Measurements from ENCODE around the gene ATG2A.

The ATG2A gene

DNA sequence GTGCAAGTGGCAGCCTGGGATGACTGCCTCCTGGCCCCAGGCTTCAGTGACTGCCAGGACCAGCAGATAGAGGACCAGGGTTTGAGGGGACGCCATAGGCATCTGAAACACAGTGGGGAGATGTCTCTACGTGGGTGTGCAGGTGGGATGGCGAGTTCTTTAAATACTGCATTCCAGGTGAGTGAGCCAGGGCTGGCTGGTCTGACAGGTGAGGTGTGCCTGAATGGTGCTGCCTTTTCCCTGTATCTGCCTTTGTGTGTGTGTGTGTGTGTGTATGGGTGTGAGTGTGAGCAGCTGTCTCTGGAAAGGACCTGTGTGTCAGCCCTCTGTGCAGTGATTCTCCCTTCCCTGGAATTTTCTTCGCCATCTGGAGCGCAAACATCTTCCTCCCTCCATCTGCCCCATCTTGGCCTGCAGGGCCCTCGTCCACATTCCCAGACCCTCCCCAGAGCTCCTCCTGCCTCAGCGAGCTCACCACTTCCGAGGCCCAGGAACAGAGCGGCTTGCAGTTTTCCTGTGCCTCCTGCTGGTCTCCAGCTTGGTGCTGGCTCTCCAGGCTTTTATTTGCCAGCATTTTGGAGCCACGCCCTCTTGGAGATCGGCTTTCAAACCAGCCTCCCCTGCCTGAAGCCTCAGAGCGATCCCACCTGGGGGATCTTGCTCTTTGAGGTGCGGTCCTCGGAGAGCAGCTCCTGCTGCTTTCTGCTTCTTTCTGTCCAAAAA lies 18.5 kb upstream of the ATG2A start, which contains the start of gene GPHA2:
GPHA2 (minus strand) TSS at position 535 of the 723 bp plus-strand sequence; CDS start at position 102, 433 bp downstream.
- no peak within 1 kb of the TSS for H2AFZ ChIP-seq (ENCODE audit: low read depth)
- no peak within 1 kb of the TSS for H3K4me3 ChIP-seq (IDR thresholded peaks at IDR 0.05; ENCODE audit: insufficient read depth, low read depth, low read length)

DNA sequence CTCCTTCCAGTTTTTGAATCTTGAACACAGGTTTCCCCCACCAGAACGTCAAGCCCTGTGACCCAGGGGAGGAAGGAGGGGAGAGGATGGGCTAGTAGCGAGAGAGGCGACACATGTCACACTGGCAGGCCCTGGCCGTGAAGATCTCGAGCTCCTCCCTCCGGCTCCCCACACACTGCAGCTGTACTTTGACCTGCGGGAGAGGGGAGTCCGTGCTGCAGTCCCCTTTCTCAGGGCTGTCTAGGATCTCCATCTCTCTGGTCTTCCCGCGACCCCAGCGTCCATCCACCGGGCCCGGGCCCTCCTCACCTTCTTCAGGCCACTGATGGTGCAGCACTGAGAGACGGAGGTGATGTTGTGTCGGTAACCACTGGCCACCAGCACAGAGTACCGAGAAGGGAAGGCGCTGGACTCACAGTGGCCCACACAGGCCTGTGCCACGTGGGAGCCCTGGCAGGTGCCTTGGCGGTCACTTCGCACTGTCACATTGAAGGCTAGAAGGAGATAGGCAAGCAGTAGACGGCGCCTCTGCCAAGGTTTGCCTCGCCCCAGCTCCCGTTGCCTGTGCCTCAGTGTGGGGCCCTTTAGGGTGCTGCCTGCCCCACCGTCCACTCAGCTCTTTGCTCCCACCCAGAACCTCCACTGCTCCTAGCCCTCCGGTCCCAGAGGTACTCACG lies 17.8 kb upstream of the ATG2A start:
- TF ChIP-seq, protein P1, sequence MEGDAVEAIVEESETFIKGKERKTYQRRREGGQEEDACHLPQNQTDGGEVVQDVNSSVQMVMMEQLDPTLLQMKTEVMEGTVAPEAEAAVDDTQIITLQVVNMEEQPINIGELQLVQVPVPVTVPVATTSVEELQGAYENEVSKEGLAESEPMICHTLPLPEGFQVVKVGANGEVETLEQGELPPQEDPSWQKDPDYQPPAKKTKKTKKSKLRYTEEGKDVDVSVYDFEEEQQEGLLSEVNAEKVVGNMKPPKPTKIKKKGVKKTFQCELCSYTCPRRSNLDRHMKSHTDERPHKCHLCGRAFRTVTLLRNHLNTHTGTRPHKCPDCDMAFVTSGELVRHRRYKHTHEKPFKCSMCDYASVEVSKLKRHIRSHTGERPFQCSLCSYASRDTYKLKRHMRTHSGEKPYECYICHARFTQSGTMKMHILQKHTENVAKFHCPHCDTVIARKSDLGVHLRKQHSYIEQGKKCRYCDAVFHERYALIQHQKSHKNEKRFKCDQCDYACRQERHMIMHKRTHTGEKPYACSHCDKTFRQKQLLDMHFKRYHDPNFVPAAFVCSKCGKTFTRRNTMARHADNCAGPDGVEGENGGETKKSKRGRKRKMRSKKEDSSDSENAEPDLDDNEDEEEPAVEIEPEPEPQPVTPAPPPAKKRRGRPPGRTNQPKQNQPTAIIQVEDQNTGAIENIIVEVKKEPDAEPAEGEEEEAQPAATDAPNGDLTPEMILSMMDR (conservative IDR thresholded peaks at IDR 0.05; ENCODE audit: low read depth, low read length): no peak
- no peak overlapping the region for H3K4me2 ChIP-seq

More for the DNA sequence above, 18.5 kb upstream of the ATG2A start, which contains the start of gene GPHA2:
- no peak within 1 kb of the TSS for H3K27ac ChIP-seq
- H3K79me2 ChIP-seq (ENCODE audit: insufficient read depth, low read depth): no peaks in the 10 kb centered on the region
- H4K20me1 ChIP-seq (ENCODE audit: insufficient read depth): no peaks in the 10 kb centered on the region
- H3K4me1 ChIP-seq (ENCODE audit: low read depth, poor library complexity, severe bottlenecking): no peaks in the 10 kb centered on the region
- TF ChIP-seq, protein P1 (conservative IDR thresholded peaks at IDR 0.05; ENCODE audit: low read depth, low read length): no peak
- H3K4me2 ChIP-seq: no peak within 1 kb of the TSS
- H3K27me3 ChIP-seq (ENCODE audit: insufficient read depth, low read depth): no peaks in the 10 kb centered on the region; the same call in 1 of the 2 replicates
- no peaks in the 10 kb centered on the region for H3K36me3 ChIP-seq (ENCODE audit: insufficient read depth)
- no peak within 1 kb of the TSS for H3K9ac ChIP-seq

DNA sequence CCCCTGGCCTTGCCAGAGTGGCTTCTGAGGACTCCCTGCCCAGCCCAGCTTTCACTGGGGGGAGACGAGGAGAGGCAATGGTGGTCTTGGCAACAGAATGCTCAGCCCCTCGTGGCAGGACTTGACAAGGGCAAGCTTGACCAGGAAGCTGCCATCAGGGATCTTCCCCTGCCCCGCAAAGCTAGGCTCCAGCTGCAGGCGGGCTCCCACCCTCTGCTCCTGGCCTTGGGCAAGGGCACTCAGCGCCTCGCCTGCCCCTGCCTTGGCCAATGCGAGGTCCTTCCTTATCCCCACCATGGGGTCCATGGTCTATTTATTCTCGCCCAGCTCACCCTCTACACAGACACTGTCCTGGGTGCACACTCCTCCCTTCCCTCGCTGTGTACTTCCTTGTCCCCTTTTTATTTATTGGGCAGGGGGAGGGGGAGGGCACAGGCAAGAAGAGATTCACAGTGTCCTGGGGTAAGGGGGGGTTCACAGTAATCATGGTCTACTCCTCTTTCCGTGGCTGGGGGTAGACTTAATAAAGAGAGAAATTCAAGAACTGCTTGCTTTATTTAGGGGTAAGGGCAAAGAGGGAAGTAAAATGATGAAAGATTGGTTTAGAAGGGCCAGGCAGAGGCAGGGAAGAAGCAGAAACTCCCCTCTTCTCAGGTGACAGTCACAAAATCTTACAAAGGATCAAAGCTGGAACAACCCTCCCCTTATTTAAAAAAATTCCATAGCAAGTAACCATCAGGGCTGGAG lies 17.1 kb upstream of the ATG2A start:
- H3K27ac ChIP-seq: no peak overlapping the region
- TF ChIP-seq, protein P1 (conservative IDR thresholded peaks at IDR 0.05; ENCODE audit: low read depth, low read length): no peak
- H3K4me3 ChIP-seq (IDR thresholded peaks at IDR 0.05; ENCODE audit: insufficient read depth, low read depth, low read length): no peak overlapping the region

More for the DNA sequence above, 17.8 kb upstream of the ATG2A start:
- Histone ChIP-seq H3K4me3 (IDR thresholded peaks at IDR 0.05; ENCODE audit: insufficient read depth, low read depth, low read length) (no peak overlapping the region), H3K36me3 (ENCODE audit: insufficient read depth) (no peaks in the 10 kb centered on the region), H3K9ac (no peak overlapping the region), H4K20me1 (ENCODE audit: insufficient read depth) (no peaks in the 10 kb centered on the region), H3K79me2 (ENCODE audit: insufficient read depth, low read depth) (no peaks in the 10 kb centered on the region), H3K27me3 (ENCODE audit: insufficient read depth, low read depth) (no peaks in the 10 kb centered on the region; the same call in 1 of the 2 replicates), H2AFZ (ENCODE audit: low read depth) (no peak overlapping the region), H3K27ac (no peak overlapping the region), H3K4me1 (ENCODE audit: low read depth, poor library complexity, severe bottlenecking) (no peaks in the 10 kb centered on the region)

DNA sequence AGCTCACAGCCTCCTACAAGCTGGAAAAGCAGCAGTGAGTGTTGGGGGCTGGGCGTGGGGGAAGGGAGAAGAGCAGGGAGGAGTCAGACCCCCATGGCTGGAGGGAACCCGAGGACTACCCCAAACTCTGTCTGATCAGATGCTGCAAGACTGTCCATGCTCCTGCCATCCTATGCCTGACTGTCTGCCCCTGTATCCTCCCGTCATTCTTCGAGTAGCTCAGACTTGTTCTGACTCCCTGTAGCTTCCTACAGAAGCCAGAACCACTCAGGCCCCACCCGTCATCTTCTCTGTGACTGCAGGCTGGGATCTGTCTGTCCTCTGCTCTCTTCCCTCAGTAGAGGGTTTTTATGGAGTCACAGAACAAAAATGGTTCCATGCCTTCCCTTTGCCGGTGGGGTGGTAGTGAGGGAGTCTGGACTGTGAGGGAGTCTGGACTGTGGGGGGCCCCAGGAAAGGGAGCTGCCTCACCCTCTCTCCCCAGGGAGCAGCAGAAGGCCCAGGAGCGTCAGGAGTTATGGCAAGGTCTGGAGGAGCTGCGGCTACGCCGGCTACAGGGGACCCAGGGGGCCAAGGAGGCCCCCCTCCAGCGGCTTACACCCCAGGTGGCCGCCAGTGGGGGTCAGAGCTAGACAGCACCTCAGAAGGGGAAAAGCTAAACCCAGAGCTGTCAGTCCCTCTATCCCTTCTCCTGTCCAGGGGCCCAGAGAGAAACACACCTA lies 16.4 kb upstream of the ATG2A start:
- H3K36me3 ChIP-seq (ENCODE audit: insufficient read depth): no peaks in the 10 kb centered on the region
- no peak overlapping the region for H3K4me3 ChIP-seq (IDR thresholded peaks at IDR 0.05; ENCODE audit: insufficient read depth, low read depth, low read length)
- H3K27ac ChIP-seq: no peak overlapping the region
- no peaks in the 10 kb centered on the region; the same call in 1 of the 2 replicates for H3K27me3 ChIP-seq (ENCODE audit: insufficient read depth, low read depth)
- H3K4me2 ChIP-seq: no peak overlapping the region
- no peaks in the 10 kb centered on the region for H3K79me2 ChIP-seq (ENCODE audit: insufficient read depth, low read depth)
- no peaks in the 10 kb centered on the region for H4K20me1 ChIP-seq (ENCODE audit: insufficient read depth)
- no peak overlapping the region for H3K9ac ChIP-seq
- TF ChIP-seq, protein P1 (conservative IDR thresholded peaks at IDR 0.05; ENCODE audit: low read depth, low read length): no peak
- no peak overlapping the region for H2AFZ ChIP-seq (ENCODE audit: low read depth)
- H3K4me1 ChIP-seq (ENCODE audit: low read depth, poor library complexity, severe bottlenecking): no peaks in the 10 kb centered on the region

More for the DNA sequence above, 17.1 kb upstream of the ATG2A start:
- H4K20me1 ChIP-seq (ENCODE audit: insufficient read depth): no peaks in the 10 kb centered on the region
- no peak overlapping the region for H2AFZ ChIP-seq (ENCODE audit: low read depth)
- H3K9ac ChIP-seq: no peak overlapping the region
- H3K4me2 ChIP-seq: no peak overlapping the region
- H3K27me3 ChIP-seq (ENCODE audit: insufficient read depth, low read depth): no peaks in the 10 kb centered on the region; the same call in 1 of the 2 replicates
- no peaks in the 10 kb centered on the region for H3K79me2 ChIP-seq (ENCODE audit: insufficient read depth, low read depth)
- no peaks in the 10 kb centered on the region for H3K4me1 ChIP-seq (ENCODE audit: low read depth, poor library complexity, severe bottlenecking)
- H3K36me3 ChIP-seq (ENCODE audit: insufficient read depth): no peaks in the 10 kb centered on the region
